Measurements from ENCODE around the gene CEP95.

- TF ChIP-seq POLR2A (IDR thresholded peaks at IDR 0.05; ENCODE audit: low read depth, low read length) (no peak), TAF1 (IDR thresholded peaks at IDR 0.05; ENCODE audit: low read depth, low read length) (no peak)
These were observed 68.7 kb downstream of the CEP95 start for GRCh38 chr17:64575431-64575830.
